Neural cell (in vitro differentiated cells): ENCODE measurements around the gene SPATA9. TPM values are rescaled to one million over a fixed set of nuclear protein-coding genes. Genes with fewer than 3 reads are reported as not detected.

ENCODE experiments used
- H2AFZ ChIP-seq: fragments of 200-600, 300-800 bp; sonication (generic), shearing (Covaris generic); 2 replicates; pipeline ENCODE4 v1.6.0; 2014; ENCODE audit warnings: low read depth, mild to moderate bottlenecking, antibody characterized with exemption, low read length, moderate library complexity
- H3F3A ChIP-seq: fragments of 200-600 bp; shearing (Covaris generic); 2 replicates; pipeline ENCODE4 v1.6.1; 2016; ENCODE audit warnings: mild to moderate bottlenecking, moderate library complexity, mixed read lengths, antibody characterized with exemption, low read length; ENCODE audit not compliant: insufficient read depth, poor library complexity, severe bottlenecking
- H3K27ac ChIP-seq: fragments of 200-600, 300-800 bp; sonication (generic), shearing (Covaris generic); 2 replicates; pipeline ENCODE4 v1.5.1; 2014; ENCODE audit warnings: mild to moderate bottlenecking, low read length, moderate library complexity
- H3K27me3 ChIP-seq: fragments of 300-800, 200-600 bp; sonication (generic), shearing (Covaris generic); 2 replicates; pipeline ENCODE4 v1.6.0; 2014; ENCODE audit warnings: mild to moderate bottlenecking, low read depth, low read length, moderate library complexity; ENCODE audit not compliant: insufficient read depth
- H3K36me3 ChIP-seq: fragments of 300-800, 200-600 bp; sonication (generic), shearing (Covaris generic); 2 replicates; pipeline ENCODE4 v1.5.1; 2014; ENCODE audit warnings: mild to moderate bottlenecking, antibody characterized with exemption, low read length, moderate library complexity; ENCODE audit not compliant: insufficient read depth
- H3K4me2 ChIP-seq: fragments of 300-800, 200-600 bp; sonication (generic), shearing (Covaris generic); 2 replicates; pipeline ENCODE4 v1.6.0; 2014; ENCODE audit warnings: mild to moderate bottlenecking, low read length
- H3K4me3 ChIP-seq: fragments of 300-800, 200-600 bp; sonication (generic), shearing (Covaris generic); 2 replicates; pipeline ENCODE4 v1.5.1; 2014; ENCODE audit warnings: mild to moderate bottlenecking, low read length, moderate library complexity
- H3K79me2 ChIP-seq: fragments of 200-600 bp; shearing (Covaris generic); replicated peaks from 2 replicates; pipeline ENCODE4 v1.6.0; 2014; ENCODE audit warnings: mild to moderate bottlenecking, low read length, moderate library complexity; ENCODE audit not compliant: insufficient read depth
- H3K9ac ChIP-seq: fragments of 300-800, 200-600 bp; sonication (generic), shearing (Covaris generic); 2 replicates; pipeline ENCODE4 v1.6.1; 2016; ENCODE audit warnings: mild to moderate bottlenecking, low read length, mixed read lengths
- H3K9me2 ChIP-seq: fragments of 200-600 bp; shearing (Covaris generic); 2 replicates; pipeline ENCODE4 v1.6.1; 2016; ENCODE audit warnings: mild to moderate bottlenecking, low read length, mixed read lengths; ENCODE audit not compliant: insufficient read depth
- H3K9me3 ChIP-seq: fragments of 200-600, 300-800 bp; sonication (generic), shearing (Covaris generic); 2 replicates; pipeline ENCODE4 v1.6.1; 2016; ENCODE audit warnings: mild to moderate bottlenecking, mixed run types, low read length, moderate library complexity, mixed read lengths
- H4K20me1 ChIP-seq: fragments of 200-600 bp; shearing (Covaris generic); 2 replicates; pipeline ENCODE4 v1.6.1; 2016; ENCODE audit warnings: mild to moderate bottlenecking, mixed run types; ENCODE audit not compliant: insufficient read depth
- EP300 ChIP-seq: fragments of 450-650 bp; conservative IDR thresholded peaks from 2 replicates; pipeline ENCODE4 v1.6.1; 2014; ENCODE audit warnings: antibody characterized with exemption, mild to moderate bottlenecking, moderate library complexity; ENCODE audit not compliant: poor library complexity, severe bottlenecking
- EZH2 ChIP-seq: fragments of 200-600, 300-800 bp; shearing (Covaris generic), sonication (generic); IDR thresholded peaks from 2 replicates; pipeline ENCODE4 v1.6.1; 2014; ENCODE audit warnings: antibody characterized with exemption, low read length, borderline replicate concordance, mild to moderate bottlenecking; ENCODE audit not compliant: insufficient read depth, poor library complexity, severe bottlenecking
- MXI1 ChIP-seq: fragments of 450-650 bp; conservative IDR thresholded peaks from 2 replicates; pipeline ENCODE4 v1.6.1; 2014; ENCODE audit warnings: antibody characterized with exemption, mild to moderate bottlenecking; ENCODE audit not compliant: poor library complexity, severe bottlenecking
- POLR2AphosphoS5 ChIP-seq: IDR thresholded peaks from 2 replicates; pipeline ENCODE4 v1.6.1; 2012
- RAD21 ChIP-seq: fragments of 450-650 bp; conservative IDR thresholded peaks from 2 replicates; pipeline ENCODE4 v1.6.1; 2014; ENCODE audit warnings: antibody characterized with exemption, mild to moderate bottlenecking, moderate library complexity
- SMC3 ChIP-seq: fragments of 450-650 bp; conservative IDR thresholded peaks from 2 replicates; pipeline ENCODE4 v1.6.1; 2014; ENCODE audit warnings: antibody characterized with exemption, mild to moderate bottlenecking, moderate library complexity; ENCODE audit not compliant: poor library complexity
- TAF1 ChIP-seq: IDR thresholded peaks from 2 replicates; pipeline ENCODE4 v1.6.1; 2012; ENCODE audit warnings: low read depth
- polyA plus RNA-seq: library from polyadenylated mRNA; depleted of rRNA; stranded (reverse); fragments of >200 nt; gene quantifications from 2 replicates; pipeline ENCODE4 v1.2.3, GENCODE V29; 2014
- TF ChIP-seq, protein P1 (sequence below): IDR thresholded peaks from 2 replicates; pipeline ENCODE4 v1.6.1; 2012; ENCODE audit warnings: borderline replicate concordance
- TF ChIP-seq, protein P2 (sequence below): fragments of 450-650 bp; IDR thresholded peaks from 2 replicates; pipeline ENCODE4 v1.5.1; 2014; ENCODE audit warnings: antibody characterized with exemption, mild to moderate bottlenecking, moderate library complexity; ENCODE audit not compliant: poor library complexity, severe bottlenecking

SPATA9 gene
- polyA plus RNA-seq, 1 donor from 2014 or later = 5.8 TPM

DNA sequence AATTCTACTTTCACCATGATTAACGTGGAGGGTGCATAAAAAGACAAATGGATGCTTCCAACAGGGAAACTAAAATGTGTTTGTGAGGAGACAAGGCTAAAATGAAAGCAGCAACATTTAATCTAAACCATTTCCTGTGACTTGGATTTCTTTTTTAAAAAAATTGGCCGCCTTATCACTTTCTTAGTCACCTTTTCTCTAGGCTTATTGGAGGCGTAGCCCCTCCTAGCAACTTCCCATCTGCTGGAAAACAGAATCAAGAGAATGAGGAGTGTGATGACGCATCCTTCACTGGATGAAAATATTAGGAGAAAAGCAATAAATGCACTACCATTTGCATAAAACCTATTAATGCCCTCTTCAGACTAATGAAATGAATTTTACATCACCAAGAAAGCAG, 63.7 kb downstream of the SPATA9 start:
- Histone ChIP-seq H3K9ac (no peak overlapping the region), H3K4me3 (no peak overlapping the region), H3F3A (peaks cover 10% of the 10 kb centered on the region), H3K9me2 (no peaks in the 10 kb centered on the region), H3K27me3 (peaks cover 39% of the 10 kb centered on the region), H4K20me1 (no peaks in the 10 kb centered on the region), H2AFZ (no peak overlapping the region), H3K4me2 (no peak overlapping the region), H3K36me3 (no peaks in the 10 kb centered on the region), H3K9me3 (no peaks in the 10 kb centered on the region), H3K27ac (no peak overlapping the region), H3K79me2 (no peaks in the 10 kb centered on the region)
- TF ChIP-seq MXI1 (no peak), RAD21 (no peak), POLR2AphosphoS5 (no peak), TAF1 (no peak), EP300 (no peak)
- TF ChIP-seq, protein P1, sequence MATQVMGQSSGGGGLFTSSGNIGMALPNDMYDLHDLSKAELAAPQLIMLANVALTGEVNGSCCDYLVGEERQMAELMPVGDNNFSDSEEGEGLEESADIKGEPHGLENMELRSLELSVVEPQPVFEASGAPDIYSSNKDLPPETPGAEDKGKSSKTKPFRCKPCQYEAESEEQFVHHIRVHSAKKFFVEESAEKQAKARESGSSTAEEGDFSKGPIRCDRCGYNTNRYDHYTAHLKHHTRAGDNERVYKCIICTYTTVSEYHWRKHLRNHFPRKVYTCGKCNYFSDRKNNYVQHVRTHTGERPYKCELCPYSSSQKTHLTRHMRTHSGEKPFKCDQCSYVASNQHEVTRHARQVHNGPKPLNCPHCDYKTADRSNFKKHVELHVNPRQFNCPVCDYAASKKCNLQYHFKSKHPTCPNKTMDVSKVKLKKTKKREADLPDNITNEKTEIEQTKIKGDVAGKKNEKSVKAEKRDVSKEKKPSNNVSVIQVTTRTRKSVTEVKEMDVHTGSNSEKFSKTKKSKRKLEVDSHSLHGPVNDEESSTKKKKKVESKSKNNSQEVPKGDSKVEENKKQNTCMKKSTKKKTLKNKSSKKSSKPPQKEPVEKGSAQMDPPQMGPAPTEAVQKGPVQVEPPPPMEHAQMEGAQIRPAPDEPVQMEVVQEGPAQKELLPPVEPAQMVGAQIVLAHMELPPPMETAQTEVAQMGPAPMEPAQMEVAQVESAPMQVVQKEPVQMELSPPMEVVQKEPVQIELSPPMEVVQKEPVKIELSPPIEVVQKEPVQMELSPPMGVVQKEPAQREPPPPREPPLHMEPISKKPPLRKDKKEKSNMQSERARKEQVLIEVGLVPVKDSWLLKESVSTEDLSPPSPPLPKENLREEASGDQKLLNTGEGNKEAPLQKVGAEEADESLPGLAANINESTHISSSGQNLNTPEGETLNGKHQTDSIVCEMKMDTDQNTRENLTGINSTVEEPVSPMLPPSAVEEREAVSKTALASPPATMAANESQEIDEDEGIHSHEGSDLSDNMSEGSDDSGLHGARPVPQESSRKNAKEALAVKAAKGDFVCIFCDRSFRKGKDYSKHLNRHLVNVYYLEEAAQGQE = no peak

DNA sequence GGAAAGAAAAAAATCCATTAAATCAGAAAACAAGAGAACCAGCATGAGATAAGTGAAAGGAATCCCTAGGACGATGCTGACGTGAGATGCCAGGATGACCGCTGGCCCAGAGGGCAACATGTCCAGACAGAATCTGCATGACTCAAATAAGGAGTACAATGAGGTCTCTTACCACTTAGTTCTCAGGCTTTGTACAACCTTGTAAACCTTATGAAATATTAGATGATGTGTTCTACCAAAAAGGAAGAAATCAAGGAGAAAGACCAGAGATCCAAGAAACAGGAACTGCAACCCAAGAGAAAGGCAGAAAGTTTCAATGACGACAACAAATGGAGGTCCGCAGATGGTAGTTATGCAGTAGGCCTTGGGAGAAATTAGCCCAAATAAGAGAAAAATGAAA, 65.7 kb downstream of the SPATA9 start:
- H3K9me2 ChIP-seq = no peaks in the 10 kb centered on the region
- H2AFZ ChIP-seq = no peak overlapping the region

More for the DNA sequence above, 65.7 kb downstream of the SPATA9 start:
- H3K36me3 ChIP-seq = no peaks in the 10 kb centered on the region
- H3K4me2 ChIP-seq = no peak overlapping the region
- no peaks in the 10 kb centered on the region for H3K9me3 ChIP-seq
- no peak overlapping the region for H3K9ac ChIP-seq
- H3K4me3 ChIP-seq = no peak overlapping the region
- peaks cover 30% of the 10 kb centered on the region for H3K27me3 ChIP-seq
- H3K27ac ChIP-seq = no peak overlapping the region
- TF ChIP-seq POLR2AphosphoS5 (no peak), TAF1 (no peak), MXI1 (no peak), SMC3 (no peak), EZH2 (no peak), RAD21 (no peak), EP300 (no peak)
- TF ChIP-seq, protein P1 = no peak
- TF ChIP-seq, protein P2, sequence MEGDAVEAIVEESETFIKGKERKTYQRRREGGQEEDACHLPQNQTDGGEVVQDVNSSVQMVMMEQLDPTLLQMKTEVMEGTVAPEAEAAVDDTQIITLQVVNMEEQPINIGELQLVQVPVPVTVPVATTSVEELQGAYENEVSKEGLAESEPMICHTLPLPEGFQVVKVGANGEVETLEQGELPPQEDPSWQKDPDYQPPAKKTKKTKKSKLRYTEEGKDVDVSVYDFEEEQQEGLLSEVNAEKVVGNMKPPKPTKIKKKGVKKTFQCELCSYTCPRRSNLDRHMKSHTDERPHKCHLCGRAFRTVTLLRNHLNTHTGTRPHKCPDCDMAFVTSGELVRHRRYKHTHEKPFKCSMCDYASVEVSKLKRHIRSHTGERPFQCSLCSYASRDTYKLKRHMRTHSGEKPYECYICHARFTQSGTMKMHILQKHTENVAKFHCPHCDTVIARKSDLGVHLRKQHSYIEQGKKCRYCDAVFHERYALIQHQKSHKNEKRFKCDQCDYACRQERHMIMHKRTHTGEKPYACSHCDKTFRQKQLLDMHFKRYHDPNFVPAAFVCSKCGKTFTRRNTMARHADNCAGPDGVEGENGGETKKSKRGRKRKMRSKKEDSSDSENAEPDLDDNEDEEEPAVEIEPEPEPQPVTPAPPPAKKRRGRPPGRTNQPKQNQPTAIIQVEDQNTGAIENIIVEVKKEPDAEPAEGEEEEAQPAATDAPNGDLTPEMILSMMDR = no peak
- H3F3A ChIP-seq = peaks cover 3% of the 10 kb centered on the region
- no peaks in the 10 kb centered on the region for H4K20me1 ChIP-seq
- no peaks in the 10 kb centered on the region for H3K79me2 ChIP-seq
